B cell (primary cell): ENCODE data around the gene IFNG.

Experiments used
- EZH2 ChIP-seq: IDR thresholded peaks from 2 replicates; pipeline ENCODE4 v1.6.1; 2012; ENCODE audit warnings: borderline replicate concordance, low read depth, mild to moderate bottlenecking, moderate library complexity, low read length; ENCODE audit not compliant: insufficient read depth, poor library complexity, severe bottlenecking
- TF ChIP-seq, protein P1 (sequence below): fragments of 200-600 bp; IDR thresholded peaks from one replicate; pipeline ENCODE4 v1.8.0; 2022; ENCODE audit warnings: antibody characterized with exemption, mild to moderate bottlenecking

GRCh38 chr12:68170726-68171125, 11.2 kb upstream of the IFNG start:
- TF ChIP-seq, protein P1, sequence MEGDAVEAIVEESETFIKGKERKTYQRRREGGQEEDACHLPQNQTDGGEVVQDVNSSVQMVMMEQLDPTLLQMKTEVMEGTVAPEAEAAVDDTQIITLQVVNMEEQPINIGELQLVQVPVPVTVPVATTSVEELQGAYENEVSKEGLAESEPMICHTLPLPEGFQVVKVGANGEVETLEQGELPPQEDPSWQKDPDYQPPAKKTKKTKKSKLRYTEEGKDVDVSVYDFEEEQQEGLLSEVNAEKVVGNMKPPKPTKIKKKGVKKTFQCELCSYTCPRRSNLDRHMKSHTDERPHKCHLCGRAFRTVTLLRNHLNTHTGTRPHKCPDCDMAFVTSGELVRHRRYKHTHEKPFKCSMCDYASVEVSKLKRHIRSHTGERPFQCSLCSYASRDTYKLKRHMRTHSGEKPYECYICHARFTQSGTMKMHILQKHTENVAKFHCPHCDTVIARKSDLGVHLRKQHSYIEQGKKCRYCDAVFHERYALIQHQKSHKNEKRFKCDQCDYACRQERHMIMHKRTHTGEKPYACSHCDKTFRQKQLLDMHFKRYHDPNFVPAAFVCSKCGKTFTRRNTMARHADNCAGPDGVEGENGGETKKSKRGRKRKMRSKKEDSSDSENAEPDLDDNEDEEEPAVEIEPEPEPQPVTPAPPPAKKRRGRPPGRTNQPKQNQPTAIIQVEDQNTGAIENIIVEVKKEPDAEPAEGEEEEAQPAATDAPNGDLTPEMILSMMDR = no peak
- TF ChIP-seq EZH2 = no peak
